Stimulated activated CD4-positive, alpha-beta T cell treated with anti-CD3 and anti-CD28 coated beads, TNF-alpha, amount 100 ng/mL, for 24 hours (primary cell): ENCODE data around the gene PXDN.
"Not testable (repeated sequence)": the region's sequence is repeated elsewhere in the genome, so short reads cannot be mapped to it uniquely, and the experiment has no call there.

Source experiments
- DNase-seq, 3 experiments: peaks; one replicate each; pipeline ENCODE4 v3.0.0-alpha.2; 2020; ENCODE audit warnings: low read depth in 3 of 3

Gene PXDN

GRCh38 chr2:1740716-1741589, 3.4 kb downstream of the PXDN start:
- DNase-seq: no peak

- DNase-seq: no peak
Observed at GRCh38 chr2:1739961-1740715, 4.2 kb downstream of the PXDN start.

GRCh38 chr2:1739322-1739957, 4.9 kb downstream of the PXDN start:
- DNase-seq: no peak

GRCh38 chr2:1738646-1739302, 5.5 kb downstream of the PXDN start:
- no peak for DNase-seq

- DNase-seq: no peak
Observed at GRCh38 chr2:1738163-1738562, 6.2 kb downstream of the PXDN start.

- DNase-seq: no peak
Observed at GRCh38 chr2:1736997-1737480, 7.3 kb downstream of the PXDN start.

GRCh38 chr2:1736045-1736444, 8.3 kb downstream of the PXDN start:
- DNase-seq: no peak

- DNase-seq: not testable (repeated sequence)
Observed at GRCh38 chr2:1733298-1733697, 11.0 kb downstream of the PXDN start.

- no peak for DNase-seq
Observed at GRCh38 chr2:1731963-1732768, 12.1 kb downstream of the PXDN start.

GRCh38 chr2:1731447-1731962, 12.8 kb downstream of the PXDN start:
- DNase-seq: no peak

- no peak for DNase-seq
Observed at GRCh38 chr2:1730015-1730927, 14.0 kb downstream of the PXDN start.

GRCh38 chr2:1729242-1729641, 15.1 kb downstream of the PXDN start:
- no peak for DNase-seq

- no peak for DNase-seq
Observed at GRCh38 chr2:1728821-1729220, 15.5 kb downstream of the PXDN start.

- no peak for DNase-seq
Observed at GRCh38 chr2:1727796-1728474, 16.4 kb downstream of the PXDN start.

GRCh38 chr2:1727101-1727771, 17.1 kb downstream of the PXDN start:
- DNase-seq: no peak

- no peak for DNase-seq
Observed at GRCh38 chr2:1726558-1726957, 17.8 kb downstream of the PXDN start.

GRCh38 chr2:1724351-1724750, 20.0 kb downstream of the PXDN start:
- DNase-seq: not testable (repeated sequence)

- no peak for DNase-seq
Observed at GRCh38 chr2:1723397-1724042, 20.8 kb downstream of the PXDN start.
